ENCODE results near the gene HTRA1.

Gene HTRA1

DNA sequence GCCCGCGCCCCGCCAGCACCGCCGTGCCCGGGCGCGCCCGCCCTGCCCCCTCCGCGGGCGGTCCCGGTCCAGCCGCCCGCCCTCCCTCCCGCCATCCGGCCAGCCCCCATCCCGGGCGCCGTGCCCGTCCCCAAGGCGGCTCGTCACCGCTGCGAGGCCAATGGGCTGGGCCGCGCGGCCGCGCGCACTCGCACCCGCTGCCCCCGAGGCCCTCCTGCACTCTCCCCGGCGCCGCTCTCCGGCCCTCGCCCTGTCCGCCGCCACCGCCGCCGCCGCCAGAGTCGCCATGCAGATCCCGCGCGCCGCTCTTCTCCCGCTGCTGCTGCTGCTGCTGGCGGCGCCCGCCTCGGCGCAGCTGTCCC, at the start of gene HTRA1:
Gene HTRA1 (plus strand): TSS at position 187 of the 362 bp plus-strand sequence. CDS start 100 bp downstream, at position 287.
- DNase-seq = peak; percentile 65
- no peaks in the 10 kb centered on the region for H3K9me3 ChIP-seq (ENCODE audit: severe bottlenecking)
- H3K27me3 ChIP-seq (ENCODE audit: insufficient read depth, low read depth, severe bottlenecking) = no peaks in the 10 kb centered on the region
- TF ChIP-seq, protein P1, sequence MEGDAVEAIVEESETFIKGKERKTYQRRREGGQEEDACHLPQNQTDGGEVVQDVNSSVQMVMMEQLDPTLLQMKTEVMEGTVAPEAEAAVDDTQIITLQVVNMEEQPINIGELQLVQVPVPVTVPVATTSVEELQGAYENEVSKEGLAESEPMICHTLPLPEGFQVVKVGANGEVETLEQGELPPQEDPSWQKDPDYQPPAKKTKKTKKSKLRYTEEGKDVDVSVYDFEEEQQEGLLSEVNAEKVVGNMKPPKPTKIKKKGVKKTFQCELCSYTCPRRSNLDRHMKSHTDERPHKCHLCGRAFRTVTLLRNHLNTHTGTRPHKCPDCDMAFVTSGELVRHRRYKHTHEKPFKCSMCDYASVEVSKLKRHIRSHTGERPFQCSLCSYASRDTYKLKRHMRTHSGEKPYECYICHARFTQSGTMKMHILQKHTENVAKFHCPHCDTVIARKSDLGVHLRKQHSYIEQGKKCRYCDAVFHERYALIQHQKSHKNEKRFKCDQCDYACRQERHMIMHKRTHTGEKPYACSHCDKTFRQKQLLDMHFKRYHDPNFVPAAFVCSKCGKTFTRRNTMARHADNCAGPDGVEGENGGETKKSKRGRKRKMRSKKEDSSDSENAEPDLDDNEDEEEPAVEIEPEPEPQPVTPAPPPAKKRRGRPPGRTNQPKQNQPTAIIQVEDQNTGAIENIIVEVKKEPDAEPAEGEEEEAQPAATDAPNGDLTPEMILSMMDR (IDR thresholded peaks at IDR 0.05; ENCODE audit: low read depth, low read length) = no peak
- no peak within 1 kb of the TSS for H3K27ac ChIP-seq
- no peaks in the 10 kb centered on the region for H3K36me3 ChIP-seq
- H3K4me3 ChIP-seq (ENCODE audit: low read depth, low read length) = peak within 1 kb of the TSS; percentile 43

DNA sequence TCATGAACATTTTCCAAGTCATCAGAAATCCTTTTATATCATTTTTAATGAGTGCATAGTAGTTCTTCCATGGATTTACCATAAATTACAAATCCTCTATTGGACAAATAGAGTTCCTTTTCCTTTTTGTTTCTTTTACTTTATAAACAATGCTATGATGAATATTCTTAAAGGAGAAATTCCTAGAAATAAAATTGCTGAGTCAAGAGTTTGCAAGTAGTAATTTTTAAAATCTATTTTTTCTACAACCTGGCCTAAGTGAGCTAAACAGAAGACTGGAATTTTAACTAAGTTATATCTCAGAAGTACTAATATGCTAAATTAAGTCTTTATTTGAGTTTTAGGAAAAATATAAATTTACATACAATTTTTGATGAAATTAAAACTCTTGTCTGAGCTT, 48.0 kb upstream of the HTRA1 start:
- DNase-seq = no peak
- TF ChIP-seq, protein P1 (IDR thresholded peaks at IDR 0.05; ENCODE audit: low read depth, low read length) = no peak
- Histone ChIP-seq H3K9me3 (ENCODE audit: severe bottlenecking) (no peaks in the 10 kb centered on the region), H3K4me3 (ENCODE audit: low read depth, low read length) (no peak overlapping the region), H3K27ac (no peak overlapping the region), H3K27me3 (ENCODE audit: insufficient read depth, low read depth, severe bottlenecking) (no peaks in the 10 kb centered on the region), H3K36me3 (peaks cover 12% of the 10 kb centered on the region)

DNA sequence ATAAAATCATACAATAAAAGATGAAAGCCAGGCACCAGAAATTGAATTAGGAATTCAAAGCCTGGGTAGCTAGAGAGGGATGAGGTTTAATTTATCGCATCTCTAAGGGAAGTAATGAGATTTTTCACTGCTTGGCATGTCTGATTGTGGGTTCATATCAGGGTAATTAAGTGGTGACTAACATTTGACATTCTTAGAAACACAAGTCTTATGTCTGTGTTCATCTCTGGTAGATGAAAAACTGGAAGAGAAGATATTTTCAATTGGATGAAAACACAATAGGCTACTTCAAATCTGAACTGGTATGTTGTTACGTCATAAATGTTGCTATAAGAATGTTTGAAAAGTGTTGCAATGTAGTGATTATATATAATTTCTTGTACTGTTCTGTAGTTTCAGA, 43.7 kb upstream of the HTRA1 start:
- no peaks in the 10 kb centered on the region for H3K9me3 ChIP-seq (ENCODE audit: severe bottlenecking)
- TF ChIP-seq, protein P1 (IDR thresholded peaks at IDR 0.05; ENCODE audit: low read depth, low read length) = no peak
- no peak for DNase-seq
- no peak overlapping the region for H3K4me3 ChIP-seq (ENCODE audit: low read depth, low read length)
- H3K27ac ChIP-seq = no peak overlapping the region
- H3K27me3 ChIP-seq (ENCODE audit: insufficient read depth, low read depth, severe bottlenecking) = no peaks in the 10 kb centered on the region
- H3K36me3 ChIP-seq = peaks cover 23% of the 10 kb centered on the region

DNA sequence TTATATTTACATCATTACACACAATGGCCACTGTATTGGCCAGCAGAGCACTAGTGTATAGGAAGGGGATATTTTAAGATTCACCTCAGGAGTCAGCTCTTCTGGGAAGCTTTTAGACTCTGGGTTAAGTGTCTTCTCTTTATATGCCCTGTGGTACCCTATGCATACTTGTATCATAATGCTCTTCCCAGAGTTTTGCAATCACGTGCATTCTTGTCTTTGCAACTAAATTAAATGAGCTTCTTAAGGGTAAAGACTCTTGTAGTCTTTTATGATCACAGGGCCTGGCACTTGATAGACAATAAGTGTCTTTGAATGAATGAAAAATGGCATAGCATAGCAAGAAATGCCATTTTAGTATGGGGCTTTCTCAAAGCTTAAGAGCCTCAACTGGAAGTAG, 42.3 kb upstream of the HTRA1 start:
- no peaks in the 10 kb centered on the region for H3K27me3 ChIP-seq (ENCODE audit: insufficient read depth, low read depth, severe bottlenecking)
- DNase-seq = no peak
- H3K9me3 ChIP-seq (ENCODE audit: severe bottlenecking) = no peaks in the 10 kb centered on the region
- no peak overlapping the region for H3K4me3 ChIP-seq (ENCODE audit: low read depth, low read length)
- no peak overlapping the region for H3K27ac ChIP-seq
- H3K36me3 ChIP-seq = peaks cover 19% of the 10 kb centered on the region
- TF ChIP-seq, protein P1 (IDR thresholded peaks at IDR 0.05; ENCODE audit: low read depth, low read length) = no peak

DNA sequence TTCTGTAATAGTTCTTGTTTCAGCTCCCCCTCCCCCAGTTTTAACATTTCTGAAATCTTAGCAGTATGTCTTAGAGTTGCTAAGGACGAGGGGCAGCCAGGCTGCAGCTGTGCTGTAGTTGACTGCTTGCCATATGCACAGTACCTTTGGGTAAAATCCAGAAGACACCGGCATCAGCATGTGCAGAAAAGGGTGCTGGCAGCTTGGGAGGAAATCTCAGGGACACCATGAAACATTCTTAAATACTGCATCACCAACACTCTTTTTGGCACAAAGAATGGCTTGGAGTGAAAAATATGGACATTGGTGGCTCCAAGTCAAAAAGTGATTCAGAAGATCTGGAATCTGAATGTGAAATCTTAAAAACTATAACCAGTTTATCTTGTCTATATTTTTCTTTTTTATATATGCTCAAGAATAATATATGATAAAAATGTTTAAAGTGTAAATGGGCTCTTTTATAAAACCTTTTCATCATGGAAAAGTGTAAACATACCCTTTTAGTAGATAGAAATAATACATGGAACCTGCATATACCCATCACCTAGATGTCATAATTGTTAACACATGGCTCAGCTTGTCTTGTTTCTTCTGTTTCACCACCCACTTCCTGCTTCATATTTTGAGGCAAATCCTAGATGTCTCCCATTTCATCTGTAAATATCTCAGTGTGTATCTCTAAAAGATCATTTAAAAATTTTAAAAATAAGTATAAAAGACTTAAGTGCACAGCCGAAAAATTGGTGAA, 41.3 kb upstream of the HTRA1 start:
- TF ChIP-seq, protein P1 (IDR thresholded peaks at IDR 0.05; ENCODE audit: low read depth, low read length) = no peak
- no peaks in the 10 kb centered on the region for H3K9me3 ChIP-seq (ENCODE audit: severe bottlenecking)
- H3K4me3 ChIP-seq (ENCODE audit: low read depth, low read length) = no peak overlapping the region
- no peaks in the 10 kb centered on the region for H3K27me3 ChIP-seq (ENCODE audit: insufficient read depth, low read depth, severe bottlenecking)
- H3K27ac ChIP-seq = no peak overlapping the region
- no peak for DNase-seq
- peaks cover 23% of the 10 kb centered on the region for H3K36me3 ChIP-seq

DNA sequence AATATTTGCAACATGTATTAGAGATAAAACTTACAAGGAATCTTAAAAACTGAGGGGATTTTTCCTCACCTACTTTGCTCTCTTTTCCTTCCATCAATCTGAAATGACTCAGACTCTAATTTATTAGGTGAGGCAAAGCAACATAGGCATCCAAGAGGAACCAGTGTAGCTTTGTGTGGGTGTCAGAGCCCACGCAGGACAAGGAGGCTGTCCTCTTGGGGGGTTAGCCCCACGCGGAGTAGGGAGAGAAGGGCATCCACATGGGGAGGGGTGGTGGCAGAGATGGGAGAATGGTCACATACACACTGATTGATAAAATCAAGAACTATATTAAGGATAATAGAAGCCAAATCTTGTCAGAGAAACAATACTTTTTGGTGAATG, 40.7 kb upstream of the HTRA1 start:
- no peak overlapping the region for H3K4me3 ChIP-seq (ENCODE audit: low read depth, low read length)
- TF ChIP-seq, protein P1 (IDR thresholded peaks at IDR 0.05; ENCODE audit: low read depth, low read length) = no peak
- no peaks in the 10 kb centered on the region for H3K27me3 ChIP-seq (ENCODE audit: insufficient read depth, low read depth, severe bottlenecking)
- DNase-seq = no peak
- peaks cover 23% of the 10 kb centered on the region for H3K36me3 ChIP-seq
- no peaks in the 10 kb centered on the region for H3K9me3 ChIP-seq (ENCODE audit: severe bottlenecking)
- no peak overlapping the region for H3K27ac ChIP-seq

Measured in WERI-Rb-1 (cell line).